ENCODE measurements around the gene SNPH. TPM values are rescaled to one million over a fixed set of nuclear protein-coding genes. Genes with fewer than 3 reads are reported as not detected.
A peak's percentile ranks its signal among the peaks of the same experiment; 100 is the strongest.

The SNPH gene
- total RNA-seq, 1 donor from 2014 or later, result 15.1 TPM

DNA sequence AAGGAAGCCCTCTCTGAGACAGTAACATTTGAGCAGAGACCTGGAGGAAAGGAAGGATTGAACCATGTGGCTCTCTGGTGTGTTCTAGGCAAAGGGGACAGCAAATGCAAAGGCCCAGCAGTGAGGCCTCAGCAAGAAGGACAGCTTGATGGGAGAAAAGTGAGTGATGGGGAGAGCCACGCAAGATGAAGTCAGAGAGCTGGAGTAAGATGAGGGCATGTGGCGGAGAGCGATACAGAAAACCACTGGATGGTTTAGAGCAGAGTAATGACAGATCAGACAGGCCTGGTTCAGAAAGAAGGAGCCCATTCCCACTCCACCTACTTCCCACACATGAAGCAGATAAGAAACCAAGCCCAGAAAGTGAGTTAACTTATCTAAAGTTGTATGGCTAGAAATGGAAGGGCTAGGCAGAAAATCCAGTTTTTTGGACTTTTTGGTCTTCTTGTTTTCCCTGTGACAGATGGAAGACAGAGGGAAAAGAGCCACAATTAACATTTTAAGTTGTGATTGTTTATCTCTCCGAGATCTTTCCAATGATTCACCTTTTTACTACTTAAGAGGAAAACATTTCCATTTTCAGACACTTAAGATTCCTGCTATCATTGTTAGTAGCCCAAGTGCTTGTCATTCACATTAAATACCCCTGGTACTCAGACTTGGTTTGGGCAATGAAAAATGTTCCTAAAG lies 723 bp upstream of the SNPH start:
- DNase-seq (ENCODE audit: low spot score), result no peak

DNA sequence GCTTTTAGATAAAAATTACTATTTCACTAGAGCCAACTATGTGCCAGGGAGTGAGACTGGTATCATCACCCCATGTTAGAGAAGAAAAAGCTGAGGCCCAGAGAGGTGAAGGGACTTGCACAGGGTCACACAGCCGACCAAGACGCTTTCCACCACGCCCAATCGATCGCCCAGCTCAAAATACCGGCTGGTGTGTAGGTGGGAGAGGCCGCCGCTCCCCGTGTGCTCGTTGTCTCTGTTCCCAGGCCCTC lies 253 bp upstream of the SNPH start:
- no peak for DNase-seq (ENCODE audit: low spot score)

DNA sequence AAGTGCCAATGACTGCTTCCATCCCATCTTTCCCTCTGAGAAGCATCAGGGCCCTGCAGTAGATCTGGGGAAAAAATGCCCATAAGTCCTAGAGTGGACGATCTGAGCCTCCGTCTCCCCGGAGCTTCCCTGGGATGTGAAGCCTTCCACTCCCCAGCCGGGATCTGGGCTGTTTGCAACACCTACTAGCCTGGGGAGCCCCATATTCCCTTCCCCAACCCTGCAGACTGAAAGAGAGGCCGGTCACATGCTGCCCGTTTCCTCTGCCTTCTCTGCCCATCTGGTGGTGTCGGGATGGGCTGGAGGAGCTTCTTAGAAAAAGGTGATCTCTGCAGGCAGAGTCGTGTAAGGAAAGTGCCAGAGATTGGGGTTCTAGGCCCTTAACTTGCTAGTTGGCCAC lies 1.1 kb downstream of the SNPH start:
- no peak for DNase-seq (ENCODE audit: low spot score)

DNA sequence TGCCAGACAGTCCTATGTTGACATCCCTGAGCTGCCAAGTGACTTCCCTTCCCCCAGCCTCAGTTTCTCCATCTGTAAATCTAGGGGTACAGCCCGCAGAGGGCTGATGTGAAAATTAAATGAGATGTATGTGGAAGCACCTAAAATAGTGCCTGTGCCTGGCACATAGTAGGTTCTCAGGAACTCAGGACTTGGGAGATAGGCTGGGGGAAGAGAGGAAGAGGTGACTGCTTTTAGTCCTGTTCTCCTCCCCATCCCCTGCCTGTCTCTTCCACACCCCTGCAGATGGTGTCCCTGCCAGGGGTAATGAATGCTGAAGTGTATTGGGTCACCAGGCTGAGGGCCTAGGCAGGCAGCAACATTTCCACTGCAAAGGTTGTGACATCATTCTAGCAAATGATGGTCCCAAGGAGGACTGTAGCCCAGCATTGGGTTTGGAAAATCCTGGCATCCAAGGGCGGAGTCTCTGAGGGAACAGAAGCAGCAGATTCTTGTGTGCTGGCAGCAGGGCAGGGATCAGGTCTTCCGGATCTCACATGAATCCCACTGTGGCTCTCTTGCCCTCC lies 1.8 kb downstream of the SNPH start:
- DNase-seq (ENCODE audit: low spot score), result no peak

DNA sequence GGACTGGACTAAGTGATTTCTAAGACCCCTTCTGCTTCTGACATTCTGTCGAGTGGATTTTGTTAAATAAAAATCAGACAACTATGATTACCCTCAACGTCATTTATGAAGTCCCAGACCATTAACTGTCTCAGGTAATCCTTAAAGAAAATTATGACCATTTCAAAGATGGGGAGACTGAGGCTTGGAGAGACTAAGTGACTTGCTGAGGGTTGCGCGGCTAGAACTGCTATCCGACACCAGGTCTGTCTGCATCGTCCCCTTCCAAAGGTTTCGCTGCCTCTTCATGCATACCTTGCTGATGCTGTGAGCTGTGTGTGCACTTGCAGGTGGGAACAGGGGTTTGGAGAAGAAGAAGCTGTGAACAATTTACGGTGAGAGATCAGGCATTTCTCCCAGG lies 3.1 kb downstream of the SNPH start:
- no peak for DNase-seq (ENCODE audit: low spot score)

DNA sequence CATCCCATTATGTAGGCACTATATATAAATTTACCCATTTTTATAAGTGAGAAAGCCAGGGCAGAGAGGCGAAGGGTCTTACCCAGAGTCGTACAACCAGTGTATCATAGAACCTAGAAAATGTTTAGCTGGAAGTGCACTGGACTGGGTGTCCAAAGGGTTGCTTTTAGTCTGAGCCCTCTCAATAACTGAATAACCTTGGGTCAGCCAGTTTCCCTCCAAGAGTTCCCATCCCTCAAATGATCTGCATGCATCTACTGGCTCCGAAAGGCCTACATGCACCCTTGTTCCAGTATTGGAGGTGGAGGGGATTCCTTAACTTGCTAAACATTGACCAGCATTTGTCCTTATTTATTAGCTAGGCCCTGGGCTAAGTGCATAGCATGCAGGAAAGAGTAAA lies 3.8 kb downstream of the SNPH start:
- DNase-seq (ENCODE audit: low spot score), result no peak

DNA sequence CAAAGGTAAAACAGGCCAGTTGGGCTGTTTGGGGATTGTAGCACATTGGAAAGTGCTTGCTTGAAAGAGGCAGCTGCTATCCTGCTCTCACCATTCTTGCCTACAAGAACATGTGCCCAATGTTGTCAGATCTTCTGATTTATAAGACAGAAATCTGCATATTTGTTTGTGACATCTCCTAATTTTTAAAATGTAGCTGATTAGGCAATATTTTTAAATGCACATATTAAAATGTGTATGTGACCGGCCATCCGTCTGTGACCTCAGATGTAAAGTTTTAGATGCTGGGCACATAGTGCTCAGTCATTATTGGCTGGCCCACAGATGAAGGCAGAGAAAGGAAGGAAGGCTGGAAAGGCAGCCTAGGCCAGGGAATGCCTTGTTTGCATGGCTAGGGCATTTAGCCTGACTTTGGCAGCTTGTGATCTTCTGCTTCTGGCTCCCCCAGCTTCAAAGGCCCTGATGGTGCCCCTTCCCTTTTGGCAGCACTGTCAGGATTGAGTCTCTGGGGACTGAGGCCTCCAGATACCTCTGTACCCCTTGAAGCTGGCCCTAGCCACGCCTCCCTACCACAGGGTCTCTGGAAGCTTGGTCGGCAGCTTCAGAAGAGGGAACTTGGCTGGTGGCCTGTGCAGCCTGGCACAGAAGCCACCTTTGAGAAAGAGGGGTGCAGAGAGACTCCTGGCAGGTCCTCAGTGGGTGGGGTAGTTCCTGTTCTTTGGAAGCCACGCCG lies 6.4 kb downstream of the SNPH start:
- DNase-seq (ENCODE audit: low spot score), result no peak

DNA sequence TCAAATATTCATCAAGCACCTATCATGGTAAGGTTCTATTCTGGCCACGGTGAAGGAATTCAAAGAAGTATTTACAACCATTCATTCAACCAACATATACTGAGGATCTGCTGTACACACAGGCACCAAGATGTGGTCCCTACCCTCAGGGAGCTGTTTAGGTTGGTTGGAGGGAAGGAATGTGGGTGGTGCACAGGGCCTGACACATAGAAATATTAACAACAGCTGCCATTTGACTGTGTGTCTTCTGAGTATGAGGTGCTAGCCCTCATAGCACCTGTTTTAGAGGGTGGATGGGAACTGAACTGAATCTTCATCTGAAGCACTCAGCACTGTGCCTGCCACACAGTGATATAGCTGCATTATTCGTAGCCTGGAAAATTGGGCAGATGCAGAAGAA lies 7.3 kb downstream of the SNPH start:
- DNase-seq (ENCODE audit: low spot score), result no peak

DNA sequence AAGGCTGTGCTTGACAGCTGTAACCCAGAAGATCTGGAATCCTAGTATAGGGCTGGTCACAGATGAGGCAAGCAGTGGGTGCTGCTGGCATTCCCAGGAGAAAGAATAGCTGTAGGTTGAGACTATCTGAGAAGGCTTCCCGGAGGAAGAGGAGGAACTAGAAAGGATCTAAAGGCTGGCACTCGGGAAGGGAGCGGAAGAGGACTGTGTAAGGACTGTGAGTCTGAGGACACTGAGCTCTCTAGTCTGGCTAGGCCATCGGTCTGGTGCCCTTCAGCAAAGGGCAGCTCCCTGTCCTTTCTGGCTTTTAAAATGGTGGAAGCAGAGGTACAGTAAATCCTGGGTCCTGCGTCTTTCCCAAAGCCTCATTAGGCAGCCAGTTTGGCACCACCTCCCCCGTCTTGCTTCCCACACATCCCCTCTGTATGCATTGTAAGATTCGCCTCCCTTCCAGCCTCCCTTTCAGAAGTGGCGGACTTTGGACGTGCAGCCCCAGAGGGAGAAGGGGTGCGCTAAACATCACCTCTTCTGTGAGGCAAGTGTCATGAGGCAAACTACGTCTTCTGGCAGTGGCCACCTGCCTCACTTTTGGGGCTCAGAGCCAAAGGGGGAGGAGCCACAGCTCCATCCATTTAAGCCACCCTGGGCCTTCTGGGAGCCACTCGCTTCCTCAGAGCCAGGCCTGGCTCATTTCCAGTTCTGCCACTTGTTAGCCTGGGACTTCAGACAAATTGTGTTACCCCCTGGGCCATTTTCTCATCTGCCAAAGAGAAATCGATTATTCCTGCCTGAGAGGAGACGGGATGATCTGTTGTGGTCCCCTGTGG lies 8.6 kb downstream of the SNPH start:
- DNase-seq (ENCODE audit: low spot score), result peak; percentile 38

DNA sequence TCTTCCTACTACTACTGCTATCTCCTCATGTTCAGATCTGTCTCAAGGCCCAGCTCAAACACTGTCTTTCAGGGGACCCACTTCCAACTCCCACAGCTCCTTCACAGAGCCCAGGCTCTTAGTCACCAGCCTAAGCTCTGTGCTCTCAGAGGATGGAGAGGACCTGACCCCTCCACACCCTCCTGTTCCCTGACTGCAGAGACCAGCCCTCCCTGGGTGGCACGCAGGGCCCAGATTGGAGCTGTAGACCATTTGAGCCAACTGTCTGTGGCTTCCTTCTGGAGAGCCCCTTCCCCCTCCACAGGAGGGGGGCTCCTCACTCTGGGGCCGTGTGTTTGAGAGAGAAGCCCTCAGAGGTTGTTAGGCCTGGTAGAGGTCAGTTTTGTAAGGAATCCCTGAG lies 9.8 kb downstream of the SNPH start:
- no peak for DNase-seq (ENCODE audit: low spot score)

DNA sequence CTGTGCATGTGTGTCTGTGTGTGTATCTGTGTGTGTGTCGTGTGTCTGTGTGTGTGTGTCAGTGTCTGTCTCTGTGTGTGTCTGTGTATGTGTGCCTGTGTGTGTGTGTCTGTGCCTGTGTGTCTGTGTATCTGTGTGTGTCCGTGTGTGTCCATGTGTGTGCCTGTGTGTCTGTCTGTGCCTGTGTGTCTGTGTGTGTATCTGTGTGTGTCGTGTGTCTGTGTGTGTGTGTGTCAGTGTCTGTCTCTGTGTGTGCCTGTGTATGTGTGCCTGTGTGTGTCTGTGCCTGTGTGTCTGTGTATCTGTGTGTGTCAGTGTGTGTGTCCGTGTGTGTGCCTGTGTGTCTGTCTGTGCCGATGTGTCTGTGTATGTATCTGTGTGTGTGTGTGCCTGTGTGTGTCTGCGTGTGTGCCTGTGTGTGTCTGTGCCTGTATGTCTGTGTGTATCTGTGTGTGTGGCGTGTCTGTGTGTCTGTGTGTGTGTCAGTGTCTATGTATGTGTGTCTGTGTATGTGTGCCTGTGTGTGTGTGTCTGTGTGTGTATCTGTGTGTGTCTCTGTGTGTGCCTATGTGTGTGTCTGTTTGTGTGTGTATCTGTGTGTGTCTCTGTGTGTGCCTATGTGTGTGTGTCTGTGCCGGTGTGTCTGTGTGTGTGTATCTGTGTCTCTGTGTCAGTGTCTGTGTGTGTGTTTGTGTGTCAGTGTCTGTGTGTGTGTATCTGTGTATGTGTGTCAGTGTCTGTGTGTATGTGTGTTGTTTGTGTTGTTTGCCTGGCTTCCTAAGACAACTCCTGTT lies 11.6 kb downstream of the SNPH start:
- DNase-seq (ENCODE audit: low spot score), result peak; percentile 3

DNA sequence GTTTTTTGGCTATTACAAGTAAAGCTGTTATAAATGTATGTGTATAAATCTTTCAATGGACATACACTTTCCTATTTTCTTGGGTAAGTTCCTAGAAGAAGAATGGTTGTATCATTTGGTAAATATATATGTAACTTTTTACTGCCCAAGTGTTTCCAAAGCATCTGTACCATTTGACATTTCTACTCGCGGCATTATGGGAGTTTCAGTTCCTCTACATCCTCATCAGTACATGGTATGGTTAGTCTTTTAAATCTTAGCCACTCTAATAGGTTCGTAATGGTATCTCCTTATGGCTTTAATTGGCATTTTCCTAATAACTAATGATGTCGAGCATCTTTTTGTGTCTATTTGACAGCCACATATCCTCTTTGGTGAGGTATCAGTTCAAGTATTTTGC lies 12.9 kb downstream of the SNPH start:
- no peak for DNase-seq (ENCODE audit: low spot score)

DNA sequence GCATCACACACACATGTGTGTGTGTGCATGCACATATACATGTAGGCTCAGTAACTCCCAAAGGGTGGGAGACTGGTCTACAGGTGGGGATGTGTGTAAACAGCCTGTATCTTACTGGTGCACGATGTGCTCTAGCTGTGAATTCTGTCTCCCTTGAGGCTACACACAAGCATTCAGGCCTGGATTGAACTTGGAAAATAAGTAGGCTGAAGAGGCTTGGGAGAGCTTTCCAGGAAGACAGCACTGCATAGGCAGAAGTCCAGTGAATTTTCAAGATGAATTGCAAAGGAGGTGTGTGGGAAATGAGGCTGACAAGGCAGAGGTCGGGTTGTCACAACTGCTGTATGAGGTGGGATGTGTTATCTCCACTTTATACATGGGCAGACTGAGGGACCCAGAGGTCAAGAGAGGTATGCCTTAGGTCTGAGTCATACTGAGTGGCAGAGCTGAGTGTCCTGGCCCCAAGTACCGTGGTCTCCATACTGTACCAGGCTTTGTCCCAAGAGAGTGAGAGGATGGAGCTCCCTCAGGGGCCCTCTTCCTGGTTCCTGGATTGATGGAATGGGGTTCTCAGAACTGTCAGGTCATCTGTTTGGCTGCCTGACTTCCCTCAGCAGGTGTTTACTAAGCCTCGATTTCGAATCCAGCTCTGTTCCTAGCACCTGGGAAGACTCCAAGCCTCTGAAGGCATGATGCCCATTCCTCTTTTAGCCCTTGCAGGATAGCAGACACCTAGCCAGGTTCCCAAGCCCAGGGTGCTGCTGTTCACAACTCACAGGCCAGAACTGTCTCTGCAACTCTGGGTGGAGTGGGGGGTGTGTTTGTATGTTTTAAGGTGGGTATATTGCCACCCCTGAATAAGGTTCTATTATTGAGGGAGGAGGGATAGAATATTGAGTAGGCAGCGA lies 14.4 kb downstream of the SNPH start:
- DNase-seq (ENCODE audit: low spot score), result no peak

DNA sequence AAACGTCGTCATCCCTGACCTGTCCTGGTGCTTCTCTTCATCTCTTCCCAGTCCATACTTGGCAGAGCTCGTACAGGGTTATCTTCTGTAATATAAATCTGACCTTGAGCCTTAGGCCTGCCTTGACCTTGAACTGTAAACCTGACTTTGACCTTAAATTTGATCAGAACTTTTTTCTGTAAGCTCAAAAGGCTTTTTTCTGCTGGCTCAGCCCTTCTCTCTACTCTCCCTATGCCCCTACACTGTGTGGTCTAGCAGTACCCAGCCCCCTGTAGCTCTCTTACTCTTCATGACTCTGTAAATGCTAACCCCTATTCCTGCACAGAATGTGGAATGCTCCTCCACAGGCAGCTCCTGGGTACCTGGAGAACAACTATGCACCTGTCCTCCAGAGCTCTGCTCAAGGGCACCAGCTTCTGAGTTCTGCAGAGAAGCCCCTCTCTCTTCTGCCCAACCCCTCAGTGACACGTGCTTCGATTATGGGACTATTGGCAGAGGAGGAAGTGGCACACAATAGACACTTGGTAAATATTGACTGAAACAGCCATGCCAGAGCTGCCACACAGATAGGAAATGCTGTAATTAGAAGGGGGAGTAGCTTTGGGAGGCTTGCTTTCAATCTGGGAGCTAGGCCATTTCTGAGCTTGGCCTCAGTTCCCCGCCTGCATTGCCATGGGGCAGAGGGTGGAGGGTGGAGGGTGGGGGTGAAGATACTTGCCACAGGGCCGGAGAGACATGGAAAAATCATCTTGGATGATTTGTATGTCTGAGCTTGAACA lies 15.4 kb downstream of the SNPH start:
- no peak for DNase-seq (ENCODE audit: low spot score)

DNA sequence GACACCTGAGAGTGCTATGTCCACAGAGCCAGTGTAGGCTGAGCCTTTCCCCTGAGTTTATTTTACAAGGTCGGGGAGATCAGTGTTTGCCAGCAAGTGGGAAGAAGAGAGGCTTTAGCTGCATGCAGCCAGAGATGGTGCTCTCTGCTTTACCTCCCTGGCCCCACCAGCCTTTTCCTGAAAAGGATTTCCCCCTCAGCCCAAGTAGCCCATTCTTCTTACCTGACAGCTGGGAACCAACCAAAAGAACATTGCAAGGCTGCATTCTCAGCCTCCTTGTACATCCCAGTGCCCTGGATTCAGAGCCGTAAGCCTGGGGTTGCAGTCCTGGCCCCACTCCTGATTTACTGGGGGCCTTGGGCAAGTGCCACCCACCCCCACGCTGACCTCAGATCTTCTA lies 16.9 kb downstream of the SNPH start:
- DNase-seq (ENCODE audit: low spot score), result no peak

DNA sequence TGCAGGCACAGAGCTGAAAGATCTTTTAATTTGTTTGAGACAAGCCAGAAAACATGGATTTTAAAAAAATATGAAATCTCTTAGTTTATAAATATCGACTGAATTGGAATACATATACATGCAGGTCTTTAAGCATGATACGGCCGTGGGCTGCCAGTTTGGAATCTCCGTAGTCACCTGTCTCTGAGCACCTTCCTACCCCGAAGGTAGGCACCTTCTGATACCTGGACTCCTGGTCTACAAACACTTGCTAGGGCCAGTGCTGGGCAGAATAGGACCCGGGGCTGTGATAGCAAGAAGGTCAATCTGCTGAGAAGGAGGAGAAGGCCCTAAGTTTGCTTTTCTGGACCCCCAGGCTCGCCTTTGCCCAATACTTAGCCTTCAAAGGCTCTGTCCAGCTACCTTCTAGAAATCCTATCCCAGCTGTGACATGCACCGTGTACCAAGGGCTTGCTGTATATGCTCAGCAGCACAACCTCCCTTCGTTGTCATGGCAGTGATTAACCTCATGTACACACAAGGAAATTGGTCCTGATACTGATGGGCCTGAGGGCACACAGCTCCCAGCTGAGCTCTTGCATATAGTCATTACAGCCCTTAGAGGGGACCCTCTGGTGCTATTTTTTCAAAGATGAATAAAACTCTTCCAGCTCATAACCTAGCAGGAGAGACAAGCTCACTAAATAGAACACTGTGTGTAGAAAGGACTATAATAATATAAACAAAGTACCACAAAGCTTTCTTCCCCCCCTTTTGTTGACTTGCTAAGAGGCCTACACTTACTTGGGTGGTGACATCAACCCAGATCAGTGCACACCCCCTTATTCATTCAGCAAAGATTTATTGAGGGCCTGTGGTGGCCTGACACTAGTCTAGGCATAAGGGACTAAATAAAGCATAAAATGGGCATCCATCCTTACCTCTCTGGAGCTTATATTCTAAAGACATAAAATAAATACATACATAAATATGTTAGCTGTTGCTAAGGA lies 17.7 kb downstream of the SNPH start:
- no peak for DNase-seq (ENCODE audit: low spot score)

DNA sequence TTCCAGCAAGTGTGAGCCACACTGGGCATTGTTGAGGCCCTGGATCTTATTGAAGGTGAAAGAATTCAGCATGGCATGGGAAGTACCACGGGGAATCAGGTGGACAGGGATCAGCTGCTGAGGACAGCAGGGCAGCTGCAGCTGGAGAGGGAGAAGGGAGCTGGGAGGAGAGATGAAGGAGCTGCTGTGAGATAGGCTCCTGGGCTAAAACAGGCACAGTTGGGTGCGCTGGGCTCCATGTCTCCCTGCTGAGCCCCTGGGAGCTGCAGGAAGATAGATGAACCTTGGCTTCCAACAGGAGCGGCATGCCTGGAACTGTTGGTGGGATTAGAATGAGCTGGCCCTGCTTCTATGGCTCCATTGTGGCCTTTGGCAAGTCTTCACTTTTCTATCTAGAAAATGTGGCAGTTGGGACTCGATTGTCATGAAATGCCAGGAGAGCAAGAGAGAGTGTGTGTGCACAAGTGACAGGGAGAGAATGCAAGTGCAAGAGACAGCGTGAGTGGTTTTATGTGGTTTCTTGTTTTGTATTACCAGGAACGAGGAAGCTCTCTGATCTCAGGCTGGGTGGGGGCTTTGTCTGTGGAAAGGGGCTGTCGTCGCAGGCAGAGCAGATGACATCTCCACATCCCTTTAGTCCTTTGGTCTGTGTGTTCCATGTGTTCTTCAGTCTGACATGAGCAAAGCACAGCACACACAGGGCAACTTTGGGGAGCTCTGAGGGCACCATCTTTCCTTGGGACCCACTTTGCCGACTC lies 20.4 kb downstream of the SNPH start:
- DNase-seq (ENCODE audit: low spot score), result no peak

DNA sequence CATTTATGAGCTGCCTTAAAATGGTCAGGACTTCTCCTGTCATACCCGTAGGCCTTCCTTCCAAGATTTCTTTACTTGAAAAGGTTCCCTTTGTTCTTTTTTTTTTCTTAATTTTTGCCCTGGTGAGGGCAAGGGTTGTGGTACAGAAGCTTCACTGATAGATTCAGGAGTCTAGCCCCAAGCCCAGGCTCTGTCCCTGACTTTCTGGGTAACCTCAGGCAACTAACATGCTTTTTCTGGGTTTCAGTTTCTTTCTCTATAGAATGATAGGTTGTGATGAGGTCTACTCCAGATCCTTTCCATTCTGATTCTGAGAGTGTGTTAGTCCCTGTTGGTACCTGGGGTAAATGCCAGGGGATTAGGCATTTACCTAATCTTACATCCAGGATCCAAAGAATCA lies 21.2 kb downstream of the SNPH start:
- no peak for DNase-seq (ENCODE audit: low spot score)
